Lower leg skin (tissue), 3 donors: ENCODE measurements around the gene H6PD.

Source experiments
- POLR2A ChIP-seq, 2 donors: fragments of 450-650 bp; IDR thresholded peaks; one replicate each; pipeline ENCODE4 v1.6.1; 2016 to 2017; ENCODE audit warnings: antibody characterized with exemption in 2 of 2, mild to moderate bottlenecking in 1 of 2, moderate library complexity in 1 of 2
- TF ChIP-seq, protein P1 (sequence below), 3 donors: fragments of 450-650 bp; IDR thresholded peaks; one replicate each; pipeline ENCODE4 v1.5.1; 2016; ENCODE audit warnings: antibody characterized with exemption in 3 of 3, mild to moderate bottlenecking in 3 of 3, moderate library complexity in 2 of 3

DNA sequence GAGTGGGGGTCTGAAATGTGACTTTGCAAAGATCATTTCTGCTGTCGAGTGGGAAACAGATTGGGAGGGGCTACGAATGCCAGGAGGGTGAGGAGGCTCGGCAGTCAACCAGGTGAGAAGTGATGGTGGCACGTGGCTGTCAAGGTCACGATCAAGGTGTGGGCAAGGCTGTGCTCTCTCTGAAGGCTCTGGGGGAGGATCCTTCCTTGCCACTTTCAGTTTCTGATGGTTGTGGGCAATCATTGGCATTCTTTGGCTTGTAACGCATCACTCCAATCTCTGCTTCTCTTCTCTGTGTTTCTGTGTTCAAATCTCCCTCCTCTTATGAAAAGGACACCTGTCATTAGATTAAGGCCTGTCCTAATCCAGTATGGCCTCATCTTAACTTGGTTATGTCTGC lies 52.0 kb downstream of the H6PD start:
- no peak for TF ChIP-seq POLR2A (IDR thresholded peaks at IDR 0.05)
- TF ChIP-seq, protein P1, sequence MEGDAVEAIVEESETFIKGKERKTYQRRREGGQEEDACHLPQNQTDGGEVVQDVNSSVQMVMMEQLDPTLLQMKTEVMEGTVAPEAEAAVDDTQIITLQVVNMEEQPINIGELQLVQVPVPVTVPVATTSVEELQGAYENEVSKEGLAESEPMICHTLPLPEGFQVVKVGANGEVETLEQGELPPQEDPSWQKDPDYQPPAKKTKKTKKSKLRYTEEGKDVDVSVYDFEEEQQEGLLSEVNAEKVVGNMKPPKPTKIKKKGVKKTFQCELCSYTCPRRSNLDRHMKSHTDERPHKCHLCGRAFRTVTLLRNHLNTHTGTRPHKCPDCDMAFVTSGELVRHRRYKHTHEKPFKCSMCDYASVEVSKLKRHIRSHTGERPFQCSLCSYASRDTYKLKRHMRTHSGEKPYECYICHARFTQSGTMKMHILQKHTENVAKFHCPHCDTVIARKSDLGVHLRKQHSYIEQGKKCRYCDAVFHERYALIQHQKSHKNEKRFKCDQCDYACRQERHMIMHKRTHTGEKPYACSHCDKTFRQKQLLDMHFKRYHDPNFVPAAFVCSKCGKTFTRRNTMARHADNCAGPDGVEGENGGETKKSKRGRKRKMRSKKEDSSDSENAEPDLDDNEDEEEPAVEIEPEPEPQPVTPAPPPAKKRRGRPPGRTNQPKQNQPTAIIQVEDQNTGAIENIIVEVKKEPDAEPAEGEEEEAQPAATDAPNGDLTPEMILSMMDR (IDR thresholded peaks at IDR 0.05): no peak
